Esophagus squamous epithelium (tissue), 4 donors: ENCODE measurements around the gene AUTS2.

Experiments
- CTCF ChIP-seq, 6 experiments: fragments of 450-650 bp in 4 of 6; fragments of 200-600 bp in 2 of 6; sonication (generic) in 2 of 6; IDR thresholded peaks; one replicate each; pipeline ENCODE4 v1.5.1; 2016 to 2019; ENCODE audit warnings: antibody characterized with exemption in 6 of 6, mild to moderate bottlenecking in 4 of 6, moderate library complexity in 4 of 6
- POLR2A ChIP-seq, 4 donors: fragments of 450-650 bp; IDR thresholded peaks; one replicate each; pipeline ENCODE4 v1.6.1; 2017; ENCODE audit warnings: antibody characterized with exemption in 4 of 4, mild to moderate bottlenecking in 4 of 4, moderate library complexity in 3 of 4

GRCh38 chr7:70704831-70705346 is 1106.6 kb downstream of the AUTS2 start:
- TF ChIP-seq CTCF (IDR thresholded peaks at IDR 0.05) (no peak), POLR2A (IDR thresholded peaks at IDR 0.05) (no peak)
